ENCODE results near the gene NTF4. TPM values are rescaled to one million over a fixed set of nuclear protein-coding genes. Genes with fewer than 3 reads are reported as not detected.
A peak's percentile ranks its signal among the peaks of the same experiment; 100 is the strongest.

NTF4 gene
- total RNA-seq, 3 donors from 2014 or later (not counting 1 experiment from before 2014, with no cell fraction given) = not detected

GRCh38 chr19:49065905-49066512 is 1.4 kb upstream of the NTF4 start:
- Mint-ChIP-seq H3K4me1 (no peaks in the 10 kb centered on the region), H3K36me3 (no peaks in the 10 kb centered on the region), H3K27ac (no peak overlapping the region), H3K4me3 (no peak overlapping the region), H3K9me3 (no peaks in the 10 kb centered on the region), H3K27me3 (ENCODE audit: low read depth in 2 of 2) (peaks cover 47 to 53% of the 10 kb centered on the region in 2 donors)
- Histone ChIP-seq H3K9me3 (ENCODE audit: control insufficient read depth, insufficient read depth, low read length) (no peaks in the 10 kb centered on the region), H3K27ac (ENCODE audit: low read length) (no peak overlapping the region), H3K4me1 (ENCODE audit: control insufficient read depth, insufficient read depth, low read length) (no peaks in the 10 kb centered on the region), H3K27me3 (ENCODE audit: control insufficient read depth, insufficient read depth, low read length) (peaks cover 11% of the 10 kb centered on the region), H3K36me3 (ENCODE audit: control insufficient read depth, insufficient read depth, low read length) (no peaks in the 10 kb centered on the region), H3K4me3 (ENCODE audit: low read length) (no peak overlapping the region)
- intact Hi-C loops (cut with micrococcal nuclease) = no loop called here
- DNase-seq (no peak), ATAC-seq (no peak)
- WGBS (ENCODE audit: insufficient coverage) = 63% methylated on average over 8 of the region's 13 CpGs
- TF ChIP-seq CTCF (IDR thresholded peaks at IDR 0.05) = no peak

- no peaks in the 10 kb centered on the region for H3K9me3 Mint-ChIP-seq
- Histone ChIP-seq H3K4me3 (ENCODE audit: low read length) (no peak overlapping the region), H3K36me3 (ENCODE audit: control insufficient read depth, insufficient read depth, low read length) (no peaks in the 10 kb centered on the region), H3K9me3 (ENCODE audit: control insufficient read depth, insufficient read depth, low read length) (no peaks in the 10 kb centered on the region), H3K27me3 (ENCODE audit: control insufficient read depth, insufficient read depth, low read length) (peaks cover 9% of the 10 kb centered on the region), H3K27ac (ENCODE audit: low read length) (no peak overlapping the region), H3K4me1 (ENCODE audit: control insufficient read depth, insufficient read depth, low read length) (no peaks in the 10 kb centered on the region)
- H3K4me3 Mint-ChIP-seq = no peak overlapping the region
- ATAC-seq (no peak), DNase-seq (no peak)
- no peaks in the 10 kb centered on the region for H3K36me3 Mint-ChIP-seq
- no peak for TF ChIP-seq CTCF (IDR thresholded peaks at IDR 0.05)
- H3K27me3 Mint-ChIP-seq (ENCODE audit: low read depth in 2 of 2) = peaks cover 44 to 49% of the 10 kb centered on the region in 2 donors
- 59% methylated on average over 10 of the region's 10 CpGs for WGBS (ENCODE audit: insufficient coverage)
- H3K4me1 Mint-ChIP-seq = no peaks in the 10 kb centered on the region
- intact Hi-C loops (cut with micrococcal nuclease) = no loop called here
- H3K27ac Mint-ChIP-seq = no peak overlapping the region
These were observed 489 bp downstream of the NTF4 start for GRCh38 chr19:49064029-49064629.

- 38% methylated on average over 25 of the region's 25 CpGs for WGBS (ENCODE audit: insufficient coverage)
- H3K9me3 ChIP-seq (ENCODE audit: control insufficient read depth, insufficient read depth, low read length) = no peaks in the 10 kb centered on the region
- ATAC-seq (peak in 2 of 3 donors; percentile 15 to 48), DNase-seq (no peak)
- no peaks in the 10 kb centered on the region for H3K36me3 Mint-ChIP-seq
- no peaks in the 10 kb centered on the region for H3K9me3 Mint-ChIP-seq
- no peak overlapping the region for H3K4me3 ChIP-seq (ENCODE audit: low read length)
- peaks cover 28% of the 10 kb centered on the region for H3K27me3 ChIP-seq (ENCODE audit: control insufficient read depth, insufficient read depth, low read length)
- no peak overlapping the region for H3K27ac ChIP-seq (ENCODE audit: low read length)
- no peaks in the 10 kb centered on the region for H3K36me3 ChIP-seq (ENCODE audit: control insufficient read depth, insufficient read depth, low read length)
- H3K27ac Mint-ChIP-seq = no peak overlapping the region
- intact Hi-C loops (cut with micrococcal nuclease) = no loop called here
- peaks cover 17% of the 10 kb centered on the region for H3K4me1 ChIP-seq (ENCODE audit: control insufficient read depth, insufficient read depth, low read length)
- TF ChIP-seq CTCF (IDR thresholded peaks at IDR 0.05) = no peak
- peaks cover 46 to 52% of the 10 kb centered on the region in 2 donors for H3K27me3 Mint-ChIP-seq (ENCODE audit: low read depth in 2 of 2)
- no peak overlapping the region for H3K4me3 Mint-ChIP-seq
- peaks cover 16 to 18% of the 10 kb centered on the region in 2 donors for H3K4me1 Mint-ChIP-seq
These were observed 3.2 kb downstream of the NTF4 start for GRCh38 chr19:49061445-49061844.

Measured in natural killer cell (primary cell).